Tibial artery (tissue), 4 donors: ENCODE measurements around the gene TRAPPC8.
"Not testable (repeated sequence)": the region's sequence is repeated elsewhere in the genome, so short reads cannot be mapped to it uniquely, and the experiment has no call there.

Experiments
- DNase-seq, 2 donors: peaks; one replicate each; pipeline ENCODE4 v3.0.0-alpha.2; 2019
- H3K27ac ChIP-seq, 2 donors: fragments of 200-600 bp; sonication (generic) in 1 of 2; 1 replicate in 1 of 2; 2 replicates in 1 of 2; pipeline ENCODE4 v1.5.1; 2018 to 2019; ENCODE audit warnings: mild to moderate bottlenecking in 1 of 2
- H3K27me3 ChIP-seq, 2 donors: fragments of 200-600 bp; sonication (generic) in 1 of 2; one replicate each; pipeline versions ENCODE4 v1.5.1 to v1.6.0; 2016 to 2019
- H3K36me3 ChIP-seq, 3 donors: fragments of 200-600 bp; sonication (generic) in 2 of 3; one replicate each; pipeline ENCODE4 v1.5.1; 2016 to 2019; ENCODE audit warnings: mild to moderate bottlenecking in 2 of 3
- H3K4me1 ChIP-seq, 4 donors: fragments of 200-600 bp; sonication (generic) in 2 of 4; 1 replicate in 3 of 4; 2 replicates in 1 of 4; pipeline ENCODE4 v1.5.1; 2016 to 2019
- H3K4me3 ChIP-seq, 2 donors: fragments of 200-600 bp; sonication (generic) in 1 of 2; 1 replicate in 1 of 2; 2 replicates in 1 of 2; pipeline ENCODE4 v1.5.1; 2018 to 2019; ENCODE audit warnings: mild to moderate bottlenecking in 2 of 2
- H3K9me3 ChIP-seq, 3 donors: fragments of 200-600 bp; sonication (generic) in 1 of 3; one replicate each; pipeline ENCODE4 v1.5.1; 2016 to 2019
- intact Hi-C: fragments of 100-400 bp; cut with DNase I; formaldehyde crosslinking; loops from one replicate; pipeline ENCODE4 v1.15.0; 2023; ENCODE audit warnings: low total_unique reads
- TF ChIP-seq, protein P1 (sequence below), 2 experiments: fragments of 200-600 bp in 1 of 2; fragments of 450-650 bp in 1 of 2; IDR thresholded peaks; one replicate each; pipeline ENCODE4 v1.5.1; 2017 to 2019; ENCODE audit warnings: antibody characterized with exemption in 2 of 2, mild to moderate bottlenecking in 1 of 2, moderate library complexity in 1 of 2

TRAPPC8 gene

DNA sequence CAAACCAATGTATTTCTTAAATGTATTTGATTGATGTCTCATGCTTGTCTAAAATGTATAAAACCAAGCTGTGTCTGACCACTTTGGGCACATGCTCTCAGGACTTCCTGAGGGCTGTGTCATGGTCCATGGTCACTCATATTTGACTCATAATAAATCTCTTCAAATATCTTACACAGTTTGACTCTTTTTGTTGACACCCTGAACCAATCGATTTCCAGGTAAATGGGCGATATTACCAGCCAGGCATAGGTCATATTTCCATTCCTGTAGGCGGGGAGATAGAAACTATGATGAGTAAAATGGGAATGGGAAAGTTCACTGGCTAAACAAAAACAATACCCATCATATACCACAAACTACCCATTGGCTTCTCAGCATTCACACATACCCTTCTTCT is 9.3 kb upstream of the TRAPPC8 start:
- DNase-seq: no peak

DNA sequence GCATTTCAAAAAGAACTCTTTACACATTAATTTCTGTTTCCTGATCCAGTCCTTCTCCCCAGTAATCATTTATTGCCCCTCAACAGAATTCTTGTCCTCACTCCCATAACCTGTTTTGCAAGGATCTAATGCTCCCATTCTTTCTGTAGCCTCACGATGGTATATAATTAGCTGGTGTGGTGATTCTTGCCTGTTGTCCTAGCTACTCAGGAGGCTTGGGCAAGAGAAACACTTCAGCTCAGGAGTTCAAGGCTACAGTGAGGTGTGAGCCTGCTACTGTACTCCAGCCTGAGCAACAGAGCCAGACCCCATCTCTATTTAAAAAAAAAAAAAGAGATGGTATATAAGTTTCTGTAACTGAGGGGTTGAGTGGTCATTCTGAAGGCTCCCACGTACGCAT is 7.7 kb upstream of the TRAPPC8 start:
- H3K9me3 ChIP-seq: no peaks in the 10 kb centered on the region
- TF ChIP-seq, protein P1, sequence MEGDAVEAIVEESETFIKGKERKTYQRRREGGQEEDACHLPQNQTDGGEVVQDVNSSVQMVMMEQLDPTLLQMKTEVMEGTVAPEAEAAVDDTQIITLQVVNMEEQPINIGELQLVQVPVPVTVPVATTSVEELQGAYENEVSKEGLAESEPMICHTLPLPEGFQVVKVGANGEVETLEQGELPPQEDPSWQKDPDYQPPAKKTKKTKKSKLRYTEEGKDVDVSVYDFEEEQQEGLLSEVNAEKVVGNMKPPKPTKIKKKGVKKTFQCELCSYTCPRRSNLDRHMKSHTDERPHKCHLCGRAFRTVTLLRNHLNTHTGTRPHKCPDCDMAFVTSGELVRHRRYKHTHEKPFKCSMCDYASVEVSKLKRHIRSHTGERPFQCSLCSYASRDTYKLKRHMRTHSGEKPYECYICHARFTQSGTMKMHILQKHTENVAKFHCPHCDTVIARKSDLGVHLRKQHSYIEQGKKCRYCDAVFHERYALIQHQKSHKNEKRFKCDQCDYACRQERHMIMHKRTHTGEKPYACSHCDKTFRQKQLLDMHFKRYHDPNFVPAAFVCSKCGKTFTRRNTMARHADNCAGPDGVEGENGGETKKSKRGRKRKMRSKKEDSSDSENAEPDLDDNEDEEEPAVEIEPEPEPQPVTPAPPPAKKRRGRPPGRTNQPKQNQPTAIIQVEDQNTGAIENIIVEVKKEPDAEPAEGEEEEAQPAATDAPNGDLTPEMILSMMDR (IDR thresholded peaks at IDR 0.05): no peak
- DNase-seq: no peak
- no peaks in the 10 kb centered on the region for H3K27me3 ChIP-seq
- H3K4me1 ChIP-seq: no peaks in the 10 kb centered on the region
- no peaks in the 10 kb centered on the region for H3K36me3 ChIP-seq
- H3K27ac ChIP-seq: no peak overlapping the region
- intact Hi-C loops: no loop called here
- H3K4me3 ChIP-seq: no peak overlapping the region

More for the DNA sequence above, 9.3 kb upstream of the TRAPPC8 start:
- Histone ChIP-seq H3K9me3 (no peaks in the 10 kb centered on the region), H3K27me3 (no peaks in the 10 kb centered on the region), H3K4me3 (no peak overlapping the region), H3K27ac (no peak overlapping the region), H3K36me3 (no peaks in the 10 kb centered on the region), H3K4me1 (no peaks in the 10 kb centered on the region)
- TF ChIP-seq, protein P1 (IDR thresholded peaks at IDR 0.05): no peak
- intact Hi-C loops: no loop called here

DNA sequence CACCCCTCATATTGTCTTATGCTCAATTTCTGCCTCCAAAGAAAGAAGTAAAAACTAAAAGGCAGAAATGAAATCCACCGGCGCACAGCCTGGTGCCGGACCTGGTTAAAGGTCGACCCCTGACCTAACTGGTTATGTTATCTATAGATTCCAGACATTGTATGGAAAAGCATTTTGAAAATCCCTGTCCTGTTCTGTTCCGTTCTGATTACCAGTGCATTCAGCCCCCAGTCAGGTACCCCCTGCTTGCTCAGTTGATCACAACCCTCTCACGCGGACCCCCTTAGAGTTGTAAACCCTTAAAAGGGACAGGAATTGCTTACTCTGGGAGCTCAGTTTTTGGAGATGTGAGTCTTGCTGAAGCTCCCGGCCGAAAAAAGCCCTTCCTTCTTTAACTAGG is 5.4 kb upstream of the TRAPPC8 start:
- H3K4me3 ChIP-seq, H3K27me3 ChIP-seq, DNase-seq, intact Hi-C loops, H3K27ac ChIP-seq, H3K9me3 ChIP-seq, H3K36me3 ChIP-seq: not testable (repeated sequence)
- H3K4me1 ChIP-seq: peaks cover 0 to 11% (median 8%) of the 10 kb centered on the region in 4 donors

DNA sequence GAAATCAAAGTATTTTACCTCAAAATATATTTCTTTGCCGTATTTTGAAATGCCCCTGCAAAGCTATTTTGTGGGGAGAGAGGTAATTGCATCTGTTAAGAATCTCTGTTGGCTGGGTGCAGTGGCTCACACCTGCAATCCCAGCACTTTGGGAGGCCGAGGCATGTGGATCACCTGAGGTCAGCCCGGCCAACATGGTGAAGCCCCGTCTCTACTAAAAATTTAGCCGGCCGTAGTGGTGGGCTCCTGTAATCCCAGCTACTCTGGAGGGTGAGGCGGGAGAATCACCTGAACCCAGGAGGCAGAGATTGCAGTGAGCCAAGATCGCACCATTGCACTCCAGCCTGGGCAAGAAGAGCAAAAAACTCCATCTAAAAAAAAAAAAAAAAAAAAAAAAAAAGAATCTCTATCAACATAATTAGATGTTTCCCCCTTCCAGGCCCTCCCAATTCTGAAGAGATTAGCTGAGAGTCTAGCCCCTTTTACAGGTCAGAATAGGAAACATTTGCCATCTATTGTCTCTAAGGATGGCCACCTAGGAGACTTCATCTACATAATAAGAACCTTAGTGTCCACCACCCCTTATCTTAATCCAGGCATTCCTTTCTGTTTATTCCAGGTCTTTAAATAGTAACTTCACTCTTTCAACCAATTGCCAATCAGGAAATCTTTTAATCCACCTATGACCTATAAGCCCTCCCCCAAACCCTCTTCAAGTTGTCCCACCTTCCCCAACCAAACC is 3.5 kb upstream of the TRAPPC8 start:
- TF ChIP-seq, protein P1 (IDR thresholded peaks at IDR 0.05): no peak
- H3K27ac ChIP-seq: no peak overlapping the region
- H3K9me3 ChIP-seq: no peaks in the 10 kb centered on the region
- DNase-seq: no peak
- intact Hi-C loops: no loop called here
- no peaks in the 10 kb centered on the region for H3K36me3 ChIP-seq
- H3K4me3 ChIP-seq: no peak overlapping the region
- H3K27me3 ChIP-seq: no peaks in the 10 kb centered on the region
- peaks cover 0 to 16% (median 12%) of the 10 kb centered on the region in 4 donors for H3K4me1 ChIP-seq

DNA sequence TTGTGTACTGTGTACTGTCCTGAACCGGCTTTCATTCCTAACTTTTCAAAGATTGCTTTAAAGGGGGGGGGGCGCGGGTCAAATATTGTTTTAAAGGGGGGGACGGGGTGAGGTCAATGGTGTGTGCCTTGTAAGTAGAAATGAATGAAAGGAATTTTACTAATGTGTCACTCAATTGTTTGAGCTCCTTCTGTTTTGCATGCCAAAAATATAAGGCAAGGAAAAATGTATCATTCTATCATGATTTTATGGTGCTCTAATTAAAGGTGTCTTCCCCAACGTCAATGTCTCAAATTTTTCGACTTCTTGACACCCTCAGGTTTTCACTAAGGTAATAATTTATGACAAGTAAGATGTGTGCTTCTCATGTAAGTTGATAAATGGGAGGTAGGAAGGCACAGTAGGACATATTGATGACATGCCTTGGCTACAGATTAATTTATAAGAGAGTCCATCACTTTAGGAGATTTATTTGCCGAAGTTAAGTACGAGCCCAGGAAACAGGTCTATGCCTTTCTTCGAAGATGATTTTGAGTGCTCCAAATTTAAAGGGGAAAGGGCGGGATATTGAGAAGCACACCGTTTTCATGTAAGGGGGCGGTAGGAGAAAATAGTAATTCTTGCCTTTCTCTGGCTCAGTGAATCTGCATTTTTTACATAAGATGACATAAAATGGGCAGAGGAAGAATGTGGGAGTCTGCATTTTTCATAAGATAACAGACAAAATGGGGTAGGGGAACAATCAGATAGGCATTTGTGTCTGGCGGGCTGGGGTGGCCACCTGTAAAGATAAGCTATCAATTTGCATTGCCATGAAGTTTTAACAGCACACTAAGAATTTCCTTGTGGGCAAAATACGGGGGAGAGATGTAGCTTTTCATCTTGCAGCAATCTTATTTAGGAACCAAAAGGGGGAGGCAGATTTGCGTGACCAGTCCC is 1.2 kb upstream of the TRAPPC8 start:
- no peak for DNase-seq
- Histone ChIP-seq H3K27ac (peak overlapping the region; percentile 88 to 92), H3K4me3 (peak overlapping the region; percentile 70 to 87), H3K4me1 (peaks cover 0 to 38% (median 29%) of the 10 kb centered on the region in 4 donors), H3K27me3 (no peaks in the 10 kb centered on the region), H3K36me3 (no peaks in the 10 kb centered on the region), H3K9me3 (no peaks in the 10 kb centered on the region)
- TF ChIP-seq, protein P1 (IDR thresholded peaks at IDR 0.05): no peak
- intact Hi-C loops: no loop called here
